Measurements from ENCODE around the gene OR8S1.
"Not testable (repeated sequence)": the region's sequence is repeated elsewhere in the genome, so short reads cannot be mapped to it uniquely, and the experiment has no call there.

OR8S1 gene, protein sequence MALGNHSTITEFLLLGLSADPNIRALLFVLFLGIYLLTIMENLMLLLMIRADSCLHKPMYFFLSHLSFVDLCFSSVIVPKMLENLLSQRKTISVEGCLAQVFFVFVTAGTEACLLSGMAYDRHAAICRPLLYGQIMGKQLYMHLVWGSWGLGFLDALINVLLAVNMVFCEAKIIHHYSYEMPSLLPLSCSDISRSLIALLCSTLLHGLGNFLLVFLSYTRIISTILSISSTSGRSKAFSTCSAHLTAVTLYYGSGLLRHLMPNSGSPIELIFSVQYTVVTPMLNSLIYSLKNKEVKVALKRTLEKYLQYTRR

GRCh38 chr12:48525332-48525731 lies at the start of gene OR8S1:
OR8S1 (plus strand) TSS chr12:48525632; CDS start chr12:48525632, 0 bp downstream.
- DNase-seq (ENCODE audit: low spot score), result no peak

GRCh38 chr12:48482198-48482597 lies 43.2 kb upstream of the OR8S1 start, which contains the start of gene C12orf54:
C12orf54 (plus strand) TSS chr12:48482498; CDS start chr12:48483297, 799 bp downstream.
- DNase-seq (ENCODE audit: low spot score), result no peak

GRCh38 chr12:48482930-48483329 lies 42.5 kb upstream of the OR8S1 start:
- DNase-seq (ENCODE audit: low spot score), result no peak

DNA sequence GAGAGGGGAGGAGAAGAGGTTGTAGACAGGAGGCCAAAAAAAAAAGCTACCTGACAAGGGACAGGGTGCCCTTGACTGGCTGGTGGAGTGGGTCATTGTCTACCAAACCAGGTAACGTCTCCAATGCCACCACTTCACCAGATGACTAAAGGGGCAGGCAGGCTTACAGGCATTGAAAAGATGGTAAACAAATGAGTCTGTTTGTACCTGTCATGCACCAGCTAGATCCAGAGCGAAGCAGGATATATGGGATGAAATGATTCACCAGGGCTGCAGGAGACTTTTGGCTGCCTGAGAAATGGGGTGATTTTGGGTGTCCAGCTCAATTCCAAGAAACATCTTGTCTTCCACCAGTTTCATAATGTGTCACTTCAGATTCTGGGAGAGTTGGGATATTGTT lies 39.2 kb upstream of the OR8S1 start:
- no peak for DNase-seq (ENCODE audit: low spot score)

DNA sequence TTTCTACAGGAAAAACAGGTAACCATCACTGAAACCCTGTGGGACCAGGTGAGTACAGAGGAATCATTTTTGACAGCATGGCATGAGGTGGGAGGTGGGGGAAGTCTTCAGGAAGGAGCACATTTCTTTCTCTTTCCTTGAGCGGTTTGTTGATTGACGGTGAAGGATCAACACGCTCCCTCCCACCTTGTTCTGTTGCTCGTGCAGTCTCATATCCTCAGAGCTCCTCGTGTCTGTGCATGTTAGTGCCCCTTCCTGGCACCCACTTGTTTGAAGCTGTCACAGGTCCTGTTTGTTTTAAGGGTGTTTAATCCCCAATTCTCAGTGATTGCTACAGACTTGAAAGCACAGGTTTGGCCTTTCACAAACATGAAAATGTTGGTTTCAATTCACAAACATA lies 38.8 kb upstream of the OR8S1 start:
- no peak for DNase-seq (ENCODE audit: low spot score)

GRCh38 chr12:48489012-48489411 lies 36.4 kb upstream of the OR8S1 start:
- no peak for DNase-seq (ENCODE audit: low spot score)

DNA sequence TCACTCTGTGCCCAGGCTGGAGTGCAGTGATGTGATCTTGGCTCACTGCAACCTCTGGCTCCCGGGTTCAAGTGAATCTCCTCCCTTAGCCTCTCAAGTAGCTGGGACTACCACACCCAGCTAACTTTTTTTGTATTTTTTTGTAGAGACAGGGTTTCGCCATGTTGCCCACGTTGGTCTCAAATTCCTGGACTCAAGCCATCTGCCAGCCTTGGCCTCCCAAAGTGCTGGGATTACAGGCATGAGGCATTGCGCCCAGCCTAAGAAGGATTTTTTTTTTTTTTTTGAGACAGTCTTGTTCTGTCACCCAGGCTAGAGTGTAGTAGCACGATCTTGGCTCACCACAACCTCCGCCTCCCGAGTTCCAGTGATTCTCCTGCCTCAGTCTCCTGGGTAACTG lies 36.0 kb upstream of the OR8S1 start:
- DNase-seq (ENCODE audit: low spot score), result not testable (repeated sequence)

GRCh38 chr12:48500281-48500680 lies 25.2 kb upstream of the OR8S1 start:
- not testable (repeated sequence) for DNase-seq (ENCODE audit: low spot score)

DNA sequence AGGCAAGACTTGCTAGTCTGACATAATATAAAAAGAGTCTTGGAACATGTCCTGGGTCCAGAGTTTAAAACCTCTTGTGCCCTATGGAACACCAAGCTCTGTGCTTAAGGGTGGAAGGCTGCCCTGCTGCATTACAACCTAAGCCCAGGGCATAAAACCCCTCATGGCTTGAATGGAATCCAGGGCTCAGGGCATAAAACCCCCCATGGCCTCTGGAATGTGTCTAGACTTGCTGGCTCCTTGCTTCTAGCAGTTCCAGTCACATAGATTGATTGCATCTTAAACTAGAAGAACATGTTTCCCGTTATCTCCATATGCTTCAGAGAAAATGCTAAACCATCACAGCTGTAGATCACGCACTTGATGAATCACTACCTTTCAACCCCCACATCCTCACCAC lies 18.6 kb upstream of the OR8S1 start:
- not testable (repeated sequence) for DNase-seq (ENCODE audit: low spot score)

- no peak for DNase-seq (ENCODE audit: low spot score)
Measured at GRCh38 chr12:48508987-48509386, 16.4 kb upstream of the OR8S1 start.

DNA sequence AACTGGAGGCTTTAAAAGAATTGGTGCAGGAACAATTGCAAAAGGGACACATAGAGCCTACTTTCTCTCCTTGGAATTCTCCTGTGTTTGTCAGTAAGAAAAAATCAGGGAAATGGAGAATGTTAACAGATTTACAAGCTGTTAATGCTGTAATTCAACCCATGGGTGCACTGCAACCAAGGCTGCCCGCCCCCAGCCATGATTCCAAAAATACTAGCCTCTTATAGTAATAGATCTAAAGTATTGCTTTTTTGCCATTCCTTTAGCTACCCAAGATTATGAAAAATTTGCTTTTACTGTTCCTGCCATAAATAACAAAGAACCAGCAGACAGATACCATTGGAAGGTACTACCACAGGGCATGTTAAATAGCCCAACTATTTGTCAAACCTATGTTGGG lies 15.3 kb upstream of the OR8S1 start:
- DNase-seq (ENCODE audit: low spot score), result no peak

DNA sequence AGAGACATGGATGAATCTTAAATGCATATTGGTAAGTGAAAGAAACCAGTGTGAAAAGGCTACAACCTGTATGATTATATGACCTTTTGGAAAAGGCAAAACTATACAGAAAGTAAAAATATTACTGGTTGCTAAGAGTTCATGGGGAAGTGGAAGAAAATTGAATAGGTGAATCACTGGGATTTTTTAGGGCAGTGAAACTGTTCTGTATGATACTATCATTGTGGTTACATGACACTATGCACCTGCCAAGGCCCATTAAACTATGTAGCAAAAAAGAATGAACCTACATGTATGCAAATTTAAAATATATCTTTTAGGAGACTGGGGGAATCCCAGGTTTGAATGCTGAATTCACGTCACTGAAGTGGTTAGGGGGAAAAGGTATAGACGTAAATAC lies 12.6 kb upstream of the OR8S1 start:
- no peak for DNase-seq (ENCODE audit: low spot score)

GRCh38 chr12:48514728-48515127 lies 10.7 kb upstream of the OR8S1 start:
- DNase-seq (ENCODE audit: low spot score), result no peak

DNA sequence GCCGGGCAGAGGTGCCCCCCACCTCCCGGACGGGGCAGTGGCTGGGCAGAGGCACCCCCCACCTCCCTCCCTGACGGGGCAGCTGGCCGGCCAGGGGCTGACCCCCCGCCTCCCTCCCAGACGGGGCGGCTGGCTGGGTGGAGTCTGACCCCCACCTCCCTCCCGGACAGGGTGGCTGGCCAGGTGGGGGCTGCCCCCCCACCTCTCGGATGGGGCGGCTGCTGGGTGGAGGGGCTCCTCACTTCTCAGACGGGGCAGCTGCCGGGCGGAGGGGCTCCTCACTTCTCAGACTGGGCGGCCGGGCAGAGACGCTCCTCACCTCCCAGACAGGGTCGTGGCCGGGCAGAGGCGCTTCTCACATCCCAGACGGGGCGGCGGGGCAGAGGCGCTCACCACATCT lies 5.1 kb upstream of the OR8S1 start:
- DNase-seq (ENCODE audit: low spot score), result not testable (repeated sequence)

DNA sequence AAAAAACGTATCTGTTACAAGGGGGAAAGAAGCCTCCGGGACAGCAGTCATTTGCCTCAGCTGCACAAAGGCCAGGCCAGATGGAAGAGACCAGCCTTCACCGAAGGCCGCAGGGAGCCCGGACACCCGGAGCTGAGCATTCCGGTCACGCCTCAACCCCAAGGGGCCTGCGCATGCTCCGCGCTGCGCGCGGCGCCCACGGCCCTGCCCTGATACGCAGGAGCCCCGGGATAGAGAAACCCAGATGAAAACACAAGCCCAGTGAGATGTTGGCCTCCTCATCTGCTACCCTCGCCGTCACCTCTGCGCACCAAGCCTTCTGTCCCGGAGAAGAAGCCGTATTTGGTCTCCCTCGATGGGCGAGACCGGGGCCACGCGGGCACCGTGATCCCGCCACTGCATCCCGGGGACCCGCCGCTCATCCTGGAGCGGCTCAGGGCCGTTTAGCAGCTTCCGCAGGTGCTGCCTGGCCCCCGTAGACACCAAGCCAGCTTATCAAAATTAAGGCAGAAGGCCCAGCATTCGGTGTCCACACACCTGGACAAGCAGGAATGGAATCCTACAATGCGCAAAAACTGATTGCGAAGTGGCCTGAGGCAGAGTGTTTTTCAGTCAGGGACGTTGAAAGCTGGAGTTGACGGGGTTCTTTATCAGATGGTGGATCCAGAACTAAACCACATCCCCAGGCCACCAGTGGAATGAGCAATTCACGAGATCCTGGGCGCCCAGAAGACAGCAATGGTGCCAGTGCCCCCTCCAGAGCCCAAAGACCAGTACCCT lies 2.6 kb downstream of the OR8S1 start:
- DNase-seq (ENCODE audit: low spot score), result no peak

- no peak for DNase-seq (ENCODE audit: low spot score)
Measured at GRCh38 chr12:48532601-48533000, 7.2 kb downstream of the OR8S1 start.

DNA sequence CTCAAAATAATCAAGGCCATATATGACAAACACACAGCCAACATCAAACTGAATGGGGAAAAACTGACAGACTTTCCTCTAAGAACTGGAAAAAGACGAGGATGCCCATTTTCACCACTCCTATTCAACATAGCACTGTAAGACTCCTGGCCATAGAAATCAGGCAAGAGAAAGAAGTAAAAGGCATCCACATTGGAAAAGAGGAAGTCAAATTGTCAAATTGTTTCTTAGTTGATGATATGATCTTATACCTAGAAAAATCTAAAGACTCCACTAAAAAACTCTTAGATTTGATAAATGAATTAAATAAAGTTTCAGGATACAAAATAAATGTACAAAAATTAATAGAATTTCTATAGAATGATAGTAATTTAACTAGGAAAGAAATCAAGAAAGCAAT lies 11.2 kb downstream of the OR8S1 start:
- no peak for DNase-seq (ENCODE audit: low spot score)

DNA sequence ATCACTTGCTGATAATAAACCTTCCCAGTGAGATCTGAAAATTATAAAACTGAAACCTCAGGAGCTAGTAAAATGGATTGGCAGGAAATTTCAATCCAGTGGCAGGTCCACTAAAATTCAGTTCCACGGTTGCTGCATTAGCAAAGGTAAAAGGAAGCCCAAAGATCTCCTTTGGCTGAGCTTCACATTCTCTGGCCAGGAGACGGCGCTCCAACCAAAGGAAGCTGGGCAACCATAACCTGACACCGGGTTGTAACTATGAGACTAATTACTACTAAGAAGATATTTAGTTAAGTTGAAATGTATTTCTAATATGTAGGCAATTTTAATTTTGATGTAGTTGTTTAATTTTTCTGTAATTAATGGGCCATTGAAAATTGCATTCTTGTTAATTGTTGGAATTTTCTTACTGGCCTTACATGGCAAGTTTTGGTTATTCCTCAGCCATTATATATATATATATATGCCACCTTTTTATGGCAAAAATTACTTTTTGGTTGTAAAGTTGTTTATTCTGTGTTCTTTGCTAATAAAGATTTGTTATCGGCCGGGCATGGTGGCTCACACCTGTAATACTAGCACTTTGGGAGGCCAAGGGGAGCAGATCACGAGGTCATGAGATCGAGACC lies 17.0 kb downstream of the OR8S1 start:
- no peak for DNase-seq (ENCODE audit: low spot score)

DNA sequence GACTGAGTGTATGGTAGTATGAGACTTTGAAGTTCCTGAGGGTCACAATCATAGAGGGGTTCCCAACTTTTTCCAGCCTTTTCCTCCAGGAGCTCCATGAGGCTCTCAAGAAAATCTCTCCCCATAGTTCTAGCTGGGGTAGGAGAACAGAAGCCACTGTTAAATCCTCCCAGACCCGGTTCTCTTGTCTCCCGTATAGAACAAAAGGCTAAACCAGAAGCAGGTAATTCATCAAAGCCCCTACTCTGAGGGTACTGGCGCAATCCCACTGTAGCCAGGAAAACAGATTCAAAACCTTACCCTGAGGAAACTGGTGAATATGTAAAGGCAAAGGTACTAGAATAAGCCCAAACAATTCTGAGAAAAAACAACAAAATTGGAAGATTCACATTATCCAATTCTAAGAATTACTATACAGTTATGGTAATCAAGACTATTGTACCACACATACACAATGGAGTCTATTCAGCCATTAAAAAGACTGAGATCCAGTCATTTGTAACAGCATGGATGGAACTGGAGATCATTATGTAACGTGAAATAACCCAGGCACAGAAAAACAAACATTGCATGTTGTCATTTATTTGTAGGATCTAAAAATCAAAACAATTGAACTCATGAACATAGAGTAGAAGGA lies 20.5 kb downstream of the OR8S1 start:
- no peak for DNase-seq (ENCODE audit: low spot score)

GRCh38 chr12:48547012-48547411 lies 21.6 kb downstream of the OR8S1 start:
- not testable (repeated sequence) for DNase-seq (ENCODE audit: low spot score)

DNA sequence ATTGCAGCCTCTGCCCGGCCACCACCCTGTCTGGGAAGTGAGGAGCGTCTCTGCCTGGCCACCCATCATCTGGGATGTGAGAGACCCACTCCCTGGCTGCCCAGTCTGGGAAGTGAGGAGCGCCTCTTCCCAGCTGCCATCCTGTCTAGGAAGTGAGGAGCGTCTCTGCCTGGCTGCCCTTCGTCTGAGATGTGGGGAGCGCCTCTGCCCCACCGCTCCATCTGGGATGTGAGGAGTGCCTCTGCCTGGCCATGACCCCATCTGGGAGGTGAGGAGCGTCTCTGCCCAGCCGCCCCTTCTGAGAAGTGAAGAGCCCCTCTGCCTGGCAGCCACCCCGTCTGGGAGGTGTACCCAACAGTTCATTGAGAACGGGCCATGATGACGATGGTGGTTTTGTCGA lies 26.2 kb downstream of the OR8S1 start:
- DNase-seq (ENCODE audit: low spot score), result not testable (repeated sequence)

DNA sequence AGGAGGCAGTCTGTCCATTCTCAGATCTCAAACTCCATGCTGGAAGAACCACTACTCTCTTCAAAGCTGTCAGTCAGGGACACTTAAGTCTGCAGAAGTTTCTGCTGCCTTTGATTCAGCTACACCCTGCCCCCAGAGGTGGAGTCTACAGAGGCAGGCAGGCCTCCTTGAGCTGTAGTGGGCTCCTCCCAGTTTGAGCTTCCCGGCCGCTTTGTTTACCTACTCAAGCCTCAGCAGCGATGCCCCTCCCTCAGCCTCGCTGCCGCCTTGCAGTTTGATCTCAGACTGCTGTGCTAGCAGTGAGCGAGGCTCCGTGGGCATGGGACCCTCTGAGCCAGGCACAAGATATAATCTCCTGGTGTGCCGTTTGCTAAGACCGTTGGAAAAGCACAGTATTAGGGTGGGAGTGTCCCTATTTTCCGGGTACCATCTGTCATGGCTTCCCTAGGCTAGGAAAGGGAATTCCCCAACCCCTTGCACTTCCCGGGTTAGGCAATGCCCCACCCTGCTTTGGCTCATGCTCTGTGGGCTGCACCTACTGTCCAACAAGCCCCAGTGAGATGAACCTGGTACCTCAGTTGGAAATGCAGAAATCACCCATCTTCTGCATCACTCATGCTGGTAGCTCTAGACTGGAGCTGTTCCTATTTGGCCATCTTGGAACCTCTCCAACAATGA lies 28.4 kb downstream of the OR8S1 start:
- not testable (repeated sequence) for DNase-seq (ENCODE audit: low spot score)

Data from putamen (tissue), 1 donor.